DOHH2 (cell line): ENCODE results near the gene SYVN1.

Experiments used
- H3F3A ChIP-seq: fragments of 200-600 bp; sonication (generic), shearing (Covaris generic); 2 replicates; pipeline ENCODE4 v1.6.0; 2016; ENCODE audit warnings: antibody characterized with exemption, mild to moderate bottlenecking; ENCODE audit not compliant: control insufficient read depth, insufficient read depth
- H3K27ac ChIP-seq: fragments of 200-600 bp; sonication (generic); 2 replicates; pipeline ENCODE4 v1.5.1; 2014; ENCODE audit warnings: low read depth, mild to moderate bottlenecking, low read length, moderate library complexity
- H3K27me3 ChIP-seq: fragments of 200-600 bp; sonication (generic); 2 replicates; pipeline ENCODE4 v1.6.1; 2014; ENCODE audit warnings: mild to moderate bottlenecking, low read length, mixed read lengths; ENCODE audit not compliant: control insufficient read depth
- H3K36me3 ChIP-seq: fragments of 200-600 bp; sonication (generic); 2 replicates; pipeline ENCODE4 v1.6.1; 2014; ENCODE audit warnings: mild to moderate bottlenecking, low read length, moderate library complexity, mixed read lengths; ENCODE audit not compliant: control insufficient read depth
- H3K4me1 ChIP-seq: fragments of 200-600 bp; sonication (generic); 2 replicates; pipeline ENCODE4 v1.6.1; 2014; ENCODE audit warnings: mild to moderate bottlenecking, low read length, mixed read lengths; ENCODE audit not compliant: control insufficient read depth
- H3K4me2 ChIP-seq: fragments of 200-600 bp; sonication (generic); 2 replicates; pipeline ENCODE4 v1.6.0; 2014; ENCODE audit warnings: mild to moderate bottlenecking, low read length, moderate library complexity
- H3K4me3 ChIP-seq: fragments of 200-600 bp; sonication (generic); 2 replicates; pipeline ENCODE4 v1.5.1; 2014; ENCODE audit warnings: mild to moderate bottlenecking, low read length, mixed read lengths
- H3K79me2 ChIP-seq: fragments of 200-600 bp; sonication (generic); 2 replicates; pipeline ENCODE4 v1.6.1; 2014; ENCODE audit warnings: mild to moderate bottlenecking, low read length, mixed read lengths; ENCODE audit not compliant: control insufficient read depth
- H3K9me2 ChIP-seq: fragments of 200-600 bp; sonication (generic); replicated peaks from 2 replicates; pipeline ENCODE4 v1.6.1; 2014; ENCODE audit warnings: mild to moderate bottlenecking, low read length, mixed read lengths; ENCODE audit not compliant: control insufficient read depth
- H3K9me3 ChIP-seq: fragments of 200-600 bp; sonication (generic); 2 replicates; pipeline ENCODE4 v1.6.1; 2014; ENCODE audit warnings: antibody characterized with exemption, low read length, mixed read lengths; ENCODE audit not compliant: control insufficient read depth, insufficient read depth
- H4K20me1 ChIP-seq: fragments of 200-600 bp; sonication (generic); 2 replicates; pipeline ENCODE4 v1.6.0; 2014; ENCODE audit warnings: low read depth, mild to moderate bottlenecking, antibody characterized with exemption, low read length, moderate library complexity; ENCODE audit not compliant: control insufficient read depth, insufficient read depth
- EZH2phosphoT487 ChIP-seq: fragments of 200-600 bp; sonication (generic); IDR thresholded peaks from 2 replicates; pipeline ENCODE4 v1.6.1; 2017; ENCODE audit warnings: borderline replicate concordance, mild to moderate bottlenecking, antibody characterized with exemption, low read length, moderate library complexity, mixed read lengths
- TF ChIP-seq, protein P1 (sequence below): fragments of 200-600 bp; sonication (generic); IDR thresholded peaks from one replicate; pipeline ENCODE4 v1.5.1; 2014; ENCODE audit warnings: antibody characterized with exemption, mild to moderate bottlenecking, low read depth, low read length; ENCODE audit not compliant: poor library complexity, severe bottlenecking

The SYVN1 gene

GRCh38 chr11:65089621-65090020 lies 44.7 kb downstream of the SYVN1 start:
- Histone ChIP-seq H3K4me1 (peaks cover 13% of the 10 kb centered on the region), H3K4me3 (no peak overlapping the region), H3K27ac (no peak overlapping the region), H3F3A (peaks cover 12% of the 10 kb centered on the region; the same call in 1 of the 2 replicates), H3K36me3 (peaks cover 26% of the 10 kb centered on the region), H3K9me3 (no peaks in the 10 kb centered on the region), H3K79me2 (peaks cover 10% of the 10 kb centered on the region), H4K20me1 (no peaks in the 10 kb centered on the region), H3K9me2 (no peaks in the 10 kb centered on the region), H3K27me3 (no peaks in the 10 kb centered on the region), H3K4me2 (no peak overlapping the region)
- TF ChIP-seq, protein P1, sequence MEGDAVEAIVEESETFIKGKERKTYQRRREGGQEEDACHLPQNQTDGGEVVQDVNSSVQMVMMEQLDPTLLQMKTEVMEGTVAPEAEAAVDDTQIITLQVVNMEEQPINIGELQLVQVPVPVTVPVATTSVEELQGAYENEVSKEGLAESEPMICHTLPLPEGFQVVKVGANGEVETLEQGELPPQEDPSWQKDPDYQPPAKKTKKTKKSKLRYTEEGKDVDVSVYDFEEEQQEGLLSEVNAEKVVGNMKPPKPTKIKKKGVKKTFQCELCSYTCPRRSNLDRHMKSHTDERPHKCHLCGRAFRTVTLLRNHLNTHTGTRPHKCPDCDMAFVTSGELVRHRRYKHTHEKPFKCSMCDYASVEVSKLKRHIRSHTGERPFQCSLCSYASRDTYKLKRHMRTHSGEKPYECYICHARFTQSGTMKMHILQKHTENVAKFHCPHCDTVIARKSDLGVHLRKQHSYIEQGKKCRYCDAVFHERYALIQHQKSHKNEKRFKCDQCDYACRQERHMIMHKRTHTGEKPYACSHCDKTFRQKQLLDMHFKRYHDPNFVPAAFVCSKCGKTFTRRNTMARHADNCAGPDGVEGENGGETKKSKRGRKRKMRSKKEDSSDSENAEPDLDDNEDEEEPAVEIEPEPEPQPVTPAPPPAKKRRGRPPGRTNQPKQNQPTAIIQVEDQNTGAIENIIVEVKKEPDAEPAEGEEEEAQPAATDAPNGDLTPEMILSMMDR = no peak
- no peak for TF ChIP-seq EZH2phosphoT487

- TF ChIP-seq EZH2phosphoT487 = no peak
- TF ChIP-seq, protein P1 = no peak
- H3K9me2 ChIP-seq = no peaks in the 10 kb centered on the region
- H3K27ac ChIP-seq = no peak overlapping the region
- peaks cover 36% of the 10 kb centered on the region for H3K36me3 ChIP-seq
- H3K4me1 ChIP-seq = peaks cover 17% of the 10 kb centered on the region
- H3K4me3 ChIP-seq = no peak overlapping the region
- H4K20me1 ChIP-seq = no peaks in the 10 kb centered on the region
- H3K4me2 ChIP-seq = no peak overlapping the region
- H3K9me3 ChIP-seq = no peaks in the 10 kb centered on the region
- H3F3A ChIP-seq = peaks cover 8% of the 10 kb centered on the region; the same call in 1 of the 2 replicates
- H3K27me3 ChIP-seq = no peaks in the 10 kb centered on the region
- peaks cover 25% of the 10 kb centered on the region for H3K79me2 ChIP-seq
Measured at GRCh38 chr11:65087827-65088226, 46.5 kb downstream of the SYVN1 start.

DNA sequence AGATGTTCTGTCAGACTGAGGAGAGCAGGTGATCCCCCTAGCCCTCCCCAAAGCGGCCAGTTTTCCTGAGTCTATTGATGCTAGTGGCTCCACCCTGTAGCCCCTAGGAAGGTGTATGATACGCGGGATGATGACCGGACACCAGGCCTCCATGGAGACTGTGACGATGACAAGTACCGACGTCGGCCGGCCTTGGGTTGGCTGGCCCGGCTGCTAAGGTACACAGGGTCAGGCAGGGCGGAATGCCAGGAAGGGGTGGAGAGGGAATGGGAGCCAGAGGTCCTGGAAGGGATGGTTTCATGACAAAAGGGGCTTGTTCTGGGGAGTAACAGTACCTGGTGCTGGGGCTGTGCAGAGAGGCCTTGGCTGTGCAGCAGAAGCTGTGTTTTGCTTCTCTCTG lies 47.1 kb downstream of the SYVN1 start:
- H3K27me3 ChIP-seq = no peaks in the 10 kb centered on the region
- H3K79me2 ChIP-seq = peaks cover 31% of the 10 kb centered on the region
- no peaks in the 10 kb centered on the region for H4K20me1 ChIP-seq
- H3K9me3 ChIP-seq = no peaks in the 10 kb centered on the region
- H3K4me1 ChIP-seq = peaks cover 17% of the 10 kb centered on the region
- H3K36me3 ChIP-seq = peaks cover 42% of the 10 kb centered on the region
- TF ChIP-seq EZH2phosphoT487 = no peak
- TF ChIP-seq, protein P1 = no peak
- H3K27ac ChIP-seq = no peak overlapping the region
- no peak overlapping the region for H3K4me3 ChIP-seq
- no peak overlapping the region for H3K4me2 ChIP-seq
- no peaks in the 10 kb centered on the region for H3K9me2 ChIP-seq
- H3F3A ChIP-seq = peaks cover 6% of the 10 kb centered on the region; the same call in 1 of the 2 replicates

DNA sequence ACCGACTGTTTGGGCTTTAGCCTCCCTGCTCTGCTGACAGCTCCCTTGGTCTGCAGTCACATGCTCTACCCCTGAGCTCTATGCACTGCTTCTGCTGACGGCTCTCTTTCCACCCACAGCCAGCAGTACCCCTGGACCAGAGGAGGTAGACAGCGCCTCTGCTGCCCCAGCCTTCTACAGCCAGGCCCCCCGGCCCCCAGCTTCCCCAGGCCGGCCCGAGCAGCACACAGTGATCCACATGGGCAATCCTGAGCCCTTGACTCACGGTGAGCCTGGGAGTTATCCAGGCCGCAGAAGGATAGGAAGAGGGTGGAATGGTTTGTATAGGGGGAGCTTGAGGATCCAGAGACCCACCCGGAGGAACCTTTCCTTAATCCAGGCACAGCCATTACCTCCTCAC lies 47.5 kb downstream of the SYVN1 start:
- no peak overlapping the region for H3K27ac ChIP-seq
- H4K20me1 ChIP-seq = no peaks in the 10 kb centered on the region
- no peaks in the 10 kb centered on the region for H3K9me2 ChIP-seq
- no peaks in the 10 kb centered on the region for H3K9me3 ChIP-seq
- H3K4me1 ChIP-seq = peaks cover 22% of the 10 kb centered on the region
- H3F3A ChIP-seq = 0 out of 2 replicates have a peak, but pooled peaks cover 2% of the 10 kb centered on the region
- H3K79me2 ChIP-seq = peaks cover 35% of the 10 kb centered on the region
- no peaks in the 10 kb centered on the region for H3K27me3 ChIP-seq
- TF ChIP-seq EZH2phosphoT487 = no peak
- TF ChIP-seq, protein P1 = no peak
- H3K4me3 ChIP-seq = no peak overlapping the region
- no peak overlapping the region for H3K4me2 ChIP-seq
- peaks cover 46% of the 10 kb centered on the region for H3K36me3 ChIP-seq
